SK-N-SH (cell line): ENCODE measurements around the gene NUP43.
A peak's percentile ranks its signal among the peaks of the same experiment; 100 is the strongest.

Experiments used
- CHD2 ChIP-seq: fragments of 150-350 bp; IDR thresholded peaks from 2 replicates; pipeline ENCODE4 v1.6.1; 2018; ENCODE audit warnings: low read length; ENCODE audit not compliant: partially characterized antibody
- CTCF ChIP-seq: fragments of 200-600 bp; sonication (generic); IDR thresholded peaks from 2 replicates; pipeline ENCODE4 v1.6.1; 2017; ENCODE audit warnings: antibody characterized with exemption, mild to moderate bottlenecking, moderate library complexity
- EZH2phosphoT487 ChIP-seq: fragments of 200-600 bp; sonication (generic); IDR thresholded peaks from 2 replicates; pipeline ENCODE4 v1.6.1; 2017; ENCODE audit warnings: low read depth, mixed run types, mild to moderate bottlenecking, antibody characterized with exemption, moderate library complexity, borderline replicate concordance
- GATA2 ChIP-seq: sonication (generic); formaldehyde crosslinking; IDR thresholded peaks from 2 replicates; pipeline ENCODE4 v1.5.0; 2020; ENCODE audit warnings: mild to moderate bottlenecking, missing genetic modification reagents
- JUND ChIP-seq: IDR thresholded peaks from 2 replicates; pipeline ENCODE4 v1.4.0; 2012
- MXI1 ChIP-seq: IDR thresholded peaks from 2 replicates; pipeline ENCODE4 v1.6.1; 2012; ENCODE audit warnings: mild to moderate bottlenecking, low read depth, low read length, improper control_type of control experiment
- POLR2AphosphoS5 ChIP-seq: IDR thresholded peaks from 2 replicates; pipeline ENCODE4 v1.6.1; 2012; ENCODE audit warnings: low read depth, low read length
- RFX5 ChIP-seq: IDR thresholded peaks from 2 replicates; pipeline ENCODE4 v1.6.1; 2012; ENCODE audit warnings: mild to moderate bottlenecking, improper control_type of control experiment, low read length
- TAF1 ChIP-seq: IDR thresholded peaks from 2 replicates; pipeline ENCODE4 v1.6.1; 2012; ENCODE audit warnings: low read depth, mild to moderate bottlenecking, low read length, moderate library complexity, borderline replicate concordance
- USF2 ChIP-seq: fragments of 150-350 bp; IDR thresholded peaks from 2 replicates; pipeline ENCODE4 v1.6.1; 2017; ENCODE audit warnings: antibody characterized with exemption, low read length, low read depth, borderline replicate concordance
- ZBTB33 ChIP-seq: IDR thresholded peaks from 2 replicates; pipeline ENCODE4 v1.4.0; 2012; ENCODE audit warnings: low read depth, borderline replicate concordance

GRCh38 chr6:149746147-149746946, at the start of gene NUP43:
- TF ChIP-seq RFX5, result no peak
- TF ChIP-seq CTCF, result peak; percentile 47; the same call in 1 of the 2 replicates
- no peak for TF ChIP-seq CHD2
- no peak for TF ChIP-seq ZBTB33
- peak; percentile 97 for TF ChIP-seq MXI1
- no peak for TF ChIP-seq GATA2
- TF ChIP-seq EZH2phosphoT487, result no peak
- no peak for TF ChIP-seq JUND
- TF ChIP-seq POLR2AphosphoS5, result peak; percentile 80
- TF ChIP-seq TAF1, result peak; percentile 85; the same call in 1 of the 2 replicates
- TF ChIP-seq USF2, result no peak
